Esophagus squamous epithelium (tissue), 4 donors: ENCODE data around the gene TRMT61A.

ENCODE experiments used
- CTCF ChIP-seq, 6 experiments: fragments of 450-650 bp in 4 of 6; fragments of 200-600 bp in 2 of 6; sonication (generic) in 2 of 6; IDR thresholded peaks; one replicate each; pipeline ENCODE4 v1.5.1; 2016 to 2019; ENCODE audit warnings: antibody characterized with exemption in 6 of 6, mild to moderate bottlenecking in 4 of 6, moderate library complexity in 4 of 6
- POLR2A ChIP-seq, 4 donors: fragments of 450-650 bp; IDR thresholded peaks; one replicate each; pipeline ENCODE4 v1.6.1; 2017; ENCODE audit warnings: antibody characterized with exemption in 4 of 4, mild to moderate bottlenecking in 4 of 4, moderate library complexity in 3 of 4

- TF ChIP-seq CTCF (IDR thresholded peaks at IDR 0.05) (peak; percentile 42 to 60 (median 52)), POLR2A (IDR thresholded peaks at IDR 0.05) (peak in 2 of 4 donors; percentile 20 to 31)
Observed at GRCh38 chr14:103520657-103521437, 8.1 kb upstream of the TRMT61A start.
